ENCODE data around the gene OR5P2.
"Not testable (repeated sequence)": the region's sequence is repeated elsewhere in the genome, so short reads cannot be mapped to it uniquely, and the experiment has no call there.

Gene OR5P2, protein sequence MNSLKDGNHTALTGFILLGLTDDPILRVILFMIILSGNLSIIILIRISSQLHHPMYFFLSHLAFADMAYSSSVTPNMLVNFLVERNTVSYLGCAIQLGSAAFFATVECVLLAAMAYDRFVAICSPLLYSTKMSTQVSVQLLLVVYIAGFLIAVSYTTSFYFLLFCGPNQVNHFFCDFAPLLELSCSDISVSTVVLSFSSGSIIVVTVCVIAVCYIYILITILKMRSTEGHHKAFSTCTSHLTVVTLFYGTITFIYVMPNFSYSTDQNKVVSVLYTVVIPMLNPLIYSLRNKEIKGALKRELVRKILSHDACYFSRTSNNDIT

DNA sequence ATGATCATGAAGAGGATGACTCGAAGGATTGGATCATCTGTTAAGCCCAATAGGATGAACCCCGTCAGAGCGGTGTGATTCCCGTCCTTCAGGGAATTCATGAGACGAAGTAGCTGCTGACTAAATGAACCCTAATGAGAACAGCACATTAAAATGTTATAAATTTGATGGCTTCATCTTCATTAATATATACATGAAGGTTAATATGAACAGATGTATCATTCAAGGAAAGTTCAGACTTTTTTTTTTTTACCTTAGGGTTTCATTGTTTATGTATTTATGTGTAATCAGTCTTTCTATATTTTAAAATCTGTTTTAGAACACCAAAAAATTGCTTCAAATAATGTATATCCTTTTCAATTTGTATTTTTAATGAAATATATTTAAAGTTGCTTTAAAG, at the start of gene OR5P2:
Gene OR5P2, minus strand, starts transcription at position 101 of the 400 bp plus-strand sequence. Its CDS starts 0 bp downstream, at position 101.
- H3K4me3 Mint-ChIP-seq = no peak within 1 kb of the TSS
- DNase-seq (no peak), ATAC-seq (no peak)
- H3K9me3 Mint-ChIP-seq = peaks cover 0 to 12% of the 10 kb centered on the region in 2 donors
- H3K27ac Mint-ChIP-seq = no peak within 1 kb of the TSS
- H3K4me1 Mint-ChIP-seq = no peaks in the 10 kb centered on the region
- peaks cover 19% of the 10 kb centered on the region for H3K27me3 Mint-ChIP-seq

DNA sequence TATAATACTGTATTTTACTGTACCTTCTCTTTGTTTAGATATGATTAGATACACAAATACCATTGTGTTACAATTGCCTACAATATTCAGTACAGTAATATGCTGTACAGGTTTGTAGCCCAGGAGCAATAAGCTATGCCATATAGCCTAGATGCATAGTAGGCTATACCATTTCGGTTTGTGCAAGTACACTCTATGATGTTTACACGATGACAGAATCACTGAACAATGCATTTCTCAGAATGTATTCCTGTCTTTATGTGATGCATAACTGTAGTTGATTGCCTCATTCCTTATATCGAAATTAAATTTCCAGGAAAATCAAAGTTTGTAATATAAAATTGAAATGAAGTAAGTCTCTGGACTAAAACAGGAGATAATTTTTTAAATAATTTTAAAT, 49.3 kb upstream of the OR5P2 start:
- H3K27me3 Mint-ChIP-seq = no peaks in the 10 kb centered on the region
- ATAC-seq = no peak
- H3K4me3 Mint-ChIP-seq = no peak overlapping the region
- no peaks in the 10 kb centered on the region for H3K9me3 Mint-ChIP-seq
- H3K4me1 Mint-ChIP-seq = no peaks in the 10 kb centered on the region
- no peak overlapping the region for H3K27ac Mint-ChIP-seq
- no peak for DNase-seq

DNA sequence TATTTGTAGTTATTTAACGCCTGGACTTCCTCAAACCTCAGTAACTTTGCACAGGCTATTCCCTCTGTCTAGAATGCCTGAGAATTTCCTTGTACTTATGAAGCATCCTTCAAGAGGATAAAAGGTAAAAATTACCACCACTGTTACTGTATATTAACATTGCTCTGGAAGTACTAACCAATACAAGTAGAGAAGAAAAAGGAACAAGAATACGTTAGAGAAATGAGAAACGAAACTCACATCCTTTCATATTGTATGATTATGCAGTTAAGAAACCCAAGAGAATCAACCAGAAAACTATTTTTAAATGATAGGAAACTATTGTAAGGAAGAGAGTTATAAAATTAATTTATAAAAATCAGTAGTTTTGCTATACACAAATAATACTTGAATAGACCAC, 48.2 kb upstream of the OR5P2 start:
- no peak overlapping the region for H3K4me3 Mint-ChIP-seq
- H3K9me3 Mint-ChIP-seq = no peaks in the 10 kb centered on the region
- H3K27me3 Mint-ChIP-seq = no peaks in the 10 kb centered on the region
- DNase-seq = no peak
- ATAC-seq = no peak
- H3K27ac Mint-ChIP-seq = no peak overlapping the region
- no peaks in the 10 kb centered on the region for H3K4me1 Mint-ChIP-seq

DNA sequence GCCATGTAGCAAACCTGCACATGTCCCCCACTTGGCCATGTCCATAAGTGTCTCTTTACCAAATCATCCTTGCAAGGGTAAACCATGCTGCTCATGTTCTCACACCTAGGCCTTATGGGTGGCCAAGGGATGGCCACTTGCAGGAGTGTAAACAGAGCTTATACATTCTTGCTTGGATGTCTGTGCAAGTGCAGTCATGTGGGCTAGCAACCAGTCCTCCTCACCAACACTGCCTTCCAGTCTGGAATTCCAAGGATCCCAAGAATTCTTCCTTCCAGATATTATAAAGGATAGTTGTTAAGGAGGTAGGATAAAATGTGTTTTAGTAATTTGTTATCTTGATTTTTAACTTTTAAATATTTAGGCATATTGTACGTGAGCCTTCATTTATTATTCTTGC, 47.8 kb upstream of the OR5P2 start:
- H3K27ac Mint-ChIP-seq = no peak overlapping the region
- DNase-seq = no peak
- H3K4me3 Mint-ChIP-seq = no peak overlapping the region
- no peaks in the 10 kb centered on the region for H3K4me1 Mint-ChIP-seq
- no peak for ATAC-seq
- no peaks in the 10 kb centered on the region for H3K9me3 Mint-ChIP-seq
- no peaks in the 10 kb centered on the region for H3K27me3 Mint-ChIP-seq

DNA sequence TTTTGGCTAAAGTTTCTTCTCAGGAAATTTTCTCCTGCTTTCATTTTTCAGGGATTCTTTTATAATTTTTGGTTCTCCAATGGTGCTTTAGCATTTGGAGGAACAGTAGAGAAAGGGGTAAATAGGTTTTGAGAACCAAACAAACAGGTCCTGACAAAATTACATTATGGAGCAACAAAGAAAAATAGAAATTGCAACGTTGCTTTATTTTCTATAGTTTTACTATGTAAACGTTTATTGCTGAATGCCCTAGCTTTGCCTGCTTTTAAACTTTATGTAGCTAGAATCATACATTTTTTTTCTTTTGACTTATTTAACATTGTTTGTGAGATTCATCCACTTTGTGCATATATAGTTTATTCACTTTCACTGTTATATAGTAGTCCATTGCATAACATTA, 43.8 kb upstream of the OR5P2 start:
- H3K4me3 Mint-ChIP-seq = no peak overlapping the region
- no peak for ATAC-seq

DNA sequence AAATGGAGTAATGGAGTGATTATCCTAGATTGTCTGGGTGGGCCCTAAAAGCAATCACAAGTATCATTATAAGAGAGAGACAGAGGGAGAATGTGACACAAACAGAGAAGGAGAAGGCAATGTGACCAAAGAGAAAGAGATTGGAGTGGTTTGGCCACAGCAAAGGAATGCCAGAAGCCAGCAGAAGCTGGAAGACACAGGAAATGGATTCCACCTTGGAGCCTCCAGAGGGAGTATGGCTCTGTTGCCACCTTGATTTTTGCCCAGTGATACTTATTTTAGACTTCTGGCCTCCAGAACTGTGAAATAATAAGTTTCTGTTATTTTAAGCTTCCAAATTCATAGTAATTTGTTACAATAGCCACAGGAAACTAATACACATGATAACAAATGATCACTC, 36.8 kb upstream of the OR5P2 start:
- ATAC-seq = no peak
- H3K4me3 Mint-ChIP-seq = no peak overlapping the region
- no peaks in the 10 kb centered on the region for H3K4me1 Mint-ChIP-seq
- H3K27me3 Mint-ChIP-seq = peaks cover 36% of the 10 kb centered on the region
- H3K27ac Mint-ChIP-seq = no peak overlapping the region
- peaks cover 0 to 4% of the 10 kb centered on the region in 2 donors for H3K9me3 Mint-ChIP-seq
- no peak for DNase-seq

More for the DNA sequence above, 43.8 kb upstream of the OR5P2 start:
- no peak for DNase-seq
- no peaks in the 10 kb centered on the region for H3K4me1 Mint-ChIP-seq
- peaks cover 16% of the 10 kb centered on the region for H3K27me3 Mint-ChIP-seq
- H3K27ac Mint-ChIP-seq = no peak overlapping the region
- no peaks in the 10 kb centered on the region for H3K9me3 Mint-ChIP-seq

DNA sequence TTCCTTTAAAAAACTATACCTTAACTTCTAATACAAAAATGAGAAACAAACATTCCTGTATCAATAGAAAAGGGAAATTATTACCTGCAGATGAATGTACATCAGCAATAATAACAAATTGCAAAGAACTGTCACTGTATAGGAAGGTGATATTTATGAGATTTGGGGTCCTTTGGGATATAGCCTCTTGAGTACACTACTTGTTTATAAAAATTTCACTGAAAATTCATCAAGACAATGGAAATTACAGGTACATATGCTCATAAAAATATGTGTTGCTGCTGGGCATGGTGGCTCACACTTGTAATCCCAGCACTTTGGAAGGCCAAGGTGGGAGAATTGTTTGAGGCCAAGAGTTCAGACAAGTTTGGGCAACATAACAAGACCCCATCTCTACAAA, 34.0 kb upstream of the OR5P2 start, which contains the start of gene OR5P3:
Gene OR5P3, minus strand, starts transcription at position 101 of the 400 bp plus-strand sequence.
- Mint-ChIP-seq H3K9me3 (peaks cover 0 to 4% of the 10 kb centered on the region in 2 donors), H3K4me3 (no peak within 1 kb of the TSS), H3K27me3 (peaks cover 21% of the 10 kb centered on the region), H3K4me1 (no peaks in the 10 kb centered on the region), H3K27ac (no peak within 1 kb of the TSS)
- no peak for DNase-seq
- ATAC-seq = no peak

DNA sequence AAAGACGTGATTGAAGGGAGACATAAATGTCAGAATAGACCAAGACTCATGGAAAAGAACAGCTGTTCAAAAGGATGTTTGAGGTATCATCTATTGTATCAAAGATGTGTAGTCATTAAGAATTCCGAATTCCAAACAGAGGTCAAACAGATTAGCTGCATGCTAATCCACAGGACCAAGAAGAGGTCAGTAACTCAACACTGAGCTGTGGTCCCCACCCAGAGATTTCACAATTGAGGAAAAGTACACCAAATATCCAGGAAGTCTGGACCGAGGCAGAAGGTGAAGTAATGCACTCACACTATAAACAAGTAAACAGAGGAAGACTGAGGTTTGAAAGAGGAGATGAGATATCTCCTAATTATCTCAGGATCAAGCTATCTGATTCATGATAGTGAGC, 29.6 kb upstream of the OR5P2 start:
- peaks cover 0 to 4% of the 10 kb centered on the region in 2 donors for H3K9me3 Mint-ChIP-seq
- H3K4me3 Mint-ChIP-seq = no peak overlapping the region
- no peak overlapping the region for H3K27ac Mint-ChIP-seq
- ATAC-seq = no peak
- H3K4me1 Mint-ChIP-seq = no peaks in the 10 kb centered on the region
- no peak for DNase-seq
- H3K27me3 Mint-ChIP-seq = peaks cover 5% of the 10 kb centered on the region

DNA sequence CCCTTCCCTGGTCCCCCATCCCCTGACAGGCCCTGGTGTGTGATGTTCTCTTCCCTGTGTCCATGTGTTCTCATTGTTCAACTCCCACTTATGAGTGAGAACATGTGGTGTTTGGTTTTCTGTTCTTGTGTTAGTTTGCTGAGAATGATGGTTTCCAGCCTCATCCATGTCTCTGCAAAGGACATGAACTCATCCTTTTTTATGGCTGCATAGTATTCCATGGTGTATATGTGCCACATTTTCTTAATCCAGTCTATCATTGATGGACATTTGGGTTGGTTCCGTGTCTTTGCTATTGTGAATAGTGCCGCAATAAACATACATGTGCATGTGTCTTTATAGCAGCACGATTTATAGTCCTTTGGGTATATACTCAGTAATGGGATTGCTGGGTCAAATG, 23.7 kb upstream of the OR5P2 start:
- not testable (repeated sequence) for DNase-seq, H3K27me3 Mint-ChIP-seq, ATAC-seq, H3K4me3 Mint-ChIP-seq, H3K4me1 Mint-ChIP-seq, H3K27ac Mint-ChIP-seq
- H3K9me3 Mint-ChIP-seq = peaks cover 7 to 24% of the 10 kb centered on the region in 2 donors

DNA sequence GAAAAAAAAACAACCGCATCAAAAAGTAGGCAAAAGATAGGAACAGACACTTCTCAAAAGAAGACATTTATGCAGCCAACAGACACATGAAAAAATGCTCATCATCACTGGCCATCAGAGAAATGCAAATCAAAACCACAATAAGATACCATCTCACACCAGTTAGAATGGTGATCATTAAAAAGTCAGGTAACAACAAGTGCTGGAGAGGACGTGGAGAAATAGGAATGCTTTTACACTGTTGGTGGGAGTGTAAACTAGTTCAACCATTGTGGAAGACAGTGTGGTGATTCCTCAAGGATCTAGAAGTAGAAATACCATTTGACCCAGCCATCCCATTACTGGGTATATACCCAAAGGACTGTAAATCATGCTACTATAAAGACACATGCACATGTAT, 18.2 kb upstream of the OR5P2 start:
- H3K27ac Mint-ChIP-seq, H3K4me1 Mint-ChIP-seq, ATAC-seq, DNase-seq, H3K27me3 Mint-ChIP-seq, H3K4me3 Mint-ChIP-seq: not testable (repeated sequence)
- peaks cover 12 to 30% of the 10 kb centered on the region in 2 donors for H3K9me3 Mint-ChIP-seq

DNA sequence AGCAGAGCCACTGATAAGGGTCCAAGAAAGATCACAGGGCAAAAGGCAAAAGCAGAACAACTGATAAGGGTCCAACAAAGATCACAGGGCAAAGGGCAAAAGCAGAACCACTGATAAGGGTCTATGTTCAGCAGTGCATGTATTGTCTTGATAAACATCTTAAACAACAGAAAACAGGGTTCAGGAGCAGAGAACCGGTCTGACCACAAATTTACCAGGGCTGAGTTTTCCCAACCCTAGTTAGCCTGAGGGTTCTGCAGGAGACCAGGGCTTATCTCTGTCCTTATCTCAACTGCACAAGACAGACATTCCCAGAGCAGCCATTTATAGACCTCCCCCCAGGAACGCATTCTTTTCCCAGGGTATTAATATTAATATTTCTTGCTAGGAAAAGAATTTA, 13.6 kb upstream of the OR5P2 start:
- not testable (repeated sequence) for H3K4me3 Mint-ChIP-seq, H3K4me1 Mint-ChIP-seq, ATAC-seq, H3K27ac Mint-ChIP-seq, H3K27me3 Mint-ChIP-seq, DNase-seq
- H3K9me3 Mint-ChIP-seq = peaks cover 32 to 47% of the 10 kb centered on the region in 2 donors

DNA sequence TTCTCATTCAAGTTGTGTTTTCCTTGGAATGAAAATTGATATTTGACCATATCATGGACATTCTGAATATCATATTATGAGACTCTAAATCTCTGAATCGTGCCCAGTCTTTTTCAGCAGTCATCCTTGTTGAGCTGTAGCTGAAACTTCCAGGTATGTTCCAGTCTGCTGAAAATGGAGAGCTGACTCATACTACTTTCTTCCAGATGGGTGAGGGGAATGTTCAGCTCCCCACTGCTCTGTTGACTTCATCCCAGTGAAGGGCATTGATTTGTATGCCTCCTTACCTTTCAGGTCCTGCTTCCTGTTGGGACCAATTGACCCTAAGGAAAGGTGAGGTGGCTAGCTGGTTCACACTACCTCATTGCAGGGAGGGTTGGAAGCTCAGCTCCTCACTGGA, 3.5 kb downstream of the OR5P2 start:
- Mint-ChIP-seq H3K27me3 (peaks cover 9% of the 10 kb centered on the region), H3K4me3 (no peak overlapping the region), H3K27ac (no peak overlapping the region), H3K4me1 (no peaks in the 10 kb centered on the region), H3K9me3 (peaks cover 0 to 12% of the 10 kb centered on the region in 2 donors)
- ATAC-seq (no peak), DNase-seq (no peak)

DNA sequence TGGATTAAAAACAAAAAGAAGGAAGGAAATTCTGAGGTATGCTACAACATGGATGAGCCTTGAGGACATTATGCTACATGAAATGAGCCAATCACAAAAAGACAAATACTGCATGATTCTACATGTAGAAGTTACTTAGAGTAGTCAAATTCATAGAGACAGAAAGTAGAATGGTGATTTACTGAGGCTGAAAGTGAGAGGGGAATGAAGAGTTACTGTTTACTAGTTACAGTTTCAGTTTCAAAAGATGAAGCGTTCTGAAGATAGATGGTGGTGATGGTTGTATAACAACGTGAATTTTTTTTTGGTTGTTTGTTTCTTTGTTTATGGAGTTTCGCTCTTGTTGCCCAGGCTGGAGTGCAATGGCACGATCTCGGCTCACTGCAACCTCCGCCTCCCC, 9.5 kb downstream of the OR5P2 start:
- ATAC-seq = no peak
- no peaks in the 10 kb centered on the region for H3K4me1 Mint-ChIP-seq
- no peak for DNase-seq
- no peaks in the 10 kb centered on the region for H3K27me3 Mint-ChIP-seq
- H3K4me3 Mint-ChIP-seq = no peak overlapping the region
- H3K27ac Mint-ChIP-seq = no peak overlapping the region
- H3K9me3 Mint-ChIP-seq = peaks cover 0 to 11% of the 10 kb centered on the region in 2 donors

DNA sequence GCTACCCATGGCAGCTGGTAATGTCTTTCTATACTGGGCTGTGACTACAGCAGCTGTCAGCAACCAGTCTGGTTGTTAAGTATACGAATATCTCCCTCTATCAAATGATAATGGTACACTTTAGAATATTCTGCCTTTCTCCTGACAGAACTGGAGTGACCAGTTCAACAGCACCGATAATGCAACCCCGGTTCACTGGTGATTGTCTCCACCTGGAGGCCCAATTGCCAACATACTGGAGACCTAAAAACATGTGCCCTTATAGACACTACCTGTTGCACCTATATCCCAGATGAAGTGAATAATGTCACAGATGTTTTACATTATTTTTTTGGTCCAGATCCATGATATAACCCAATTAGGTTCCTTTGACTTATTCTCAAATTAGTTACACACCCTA, 21.1 kb downstream of the OR5P2 start:
- Mint-ChIP-seq H3K9me3 (no peaks in the 10 kb centered on the region), H3K4me1 (no peaks in the 10 kb centered on the region), H3K4me3 (no peak overlapping the region), H3K27me3 (peaks cover 15% of the 10 kb centered on the region), H3K27ac (no peak overlapping the region)
- DNase-seq (no peak), ATAC-seq (no peak)

DNA sequence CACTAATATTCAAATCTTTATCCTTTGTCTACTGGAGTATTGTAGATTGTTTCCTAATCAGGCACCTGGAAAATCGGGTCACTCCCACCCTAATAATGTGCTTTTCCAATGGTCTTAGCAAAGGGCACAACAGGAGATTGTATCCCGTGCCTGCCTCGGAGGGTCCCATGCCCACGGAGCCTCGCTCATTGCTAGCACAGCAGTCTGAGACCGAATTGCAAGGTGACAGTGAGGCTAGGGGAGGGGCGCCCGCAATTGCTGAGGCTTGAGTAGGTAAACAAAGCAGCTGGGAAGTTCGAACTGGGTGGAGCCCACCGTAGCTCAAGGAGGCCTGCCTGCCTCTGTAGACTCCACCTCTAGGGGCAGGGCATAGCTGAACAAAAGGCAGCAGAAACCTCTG, 32.4 kb downstream of the OR5P2 start:
- ATAC-seq, H3K4me3 Mint-ChIP-seq, H3K9me3 Mint-ChIP-seq, H3K27ac Mint-ChIP-seq, DNase-seq, H3K4me1 Mint-ChIP-seq: not testable (repeated sequence)
- peaks cover 17% of the 10 kb centered on the region for H3K27me3 Mint-ChIP-seq

DNA sequence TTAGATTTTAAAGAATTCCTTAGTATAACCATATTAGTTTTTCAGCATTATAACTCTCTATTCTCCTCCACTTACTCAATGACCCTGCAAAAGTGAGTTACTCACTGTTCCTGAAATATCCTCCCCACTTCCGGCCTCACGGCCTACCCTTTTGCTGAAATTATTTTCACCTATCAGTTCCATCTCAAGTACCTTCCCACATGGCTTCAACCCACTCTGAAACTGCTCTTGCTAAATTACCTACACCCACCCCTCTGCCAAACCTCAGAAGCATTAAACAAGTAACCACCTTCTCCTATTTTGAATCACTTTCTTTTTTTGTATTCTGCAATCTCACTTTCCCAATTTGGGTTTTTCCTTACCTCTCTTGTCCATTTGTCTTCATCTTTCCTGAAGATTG, 37.7 kb downstream of the OR5P2 start:
- Mint-ChIP-seq H3K4me3 (no peak overlapping the region), H3K27me3 (no peaks in the 10 kb centered on the region), H3K4me1 (no peaks in the 10 kb centered on the region), H3K27ac (peak overlapping the region in 1 of 2 donors; percentile 49), H3K9me3 (no peaks in the 10 kb centered on the region)
- ATAC-seq = no peak
- no peak for DNase-seq

DNA sequence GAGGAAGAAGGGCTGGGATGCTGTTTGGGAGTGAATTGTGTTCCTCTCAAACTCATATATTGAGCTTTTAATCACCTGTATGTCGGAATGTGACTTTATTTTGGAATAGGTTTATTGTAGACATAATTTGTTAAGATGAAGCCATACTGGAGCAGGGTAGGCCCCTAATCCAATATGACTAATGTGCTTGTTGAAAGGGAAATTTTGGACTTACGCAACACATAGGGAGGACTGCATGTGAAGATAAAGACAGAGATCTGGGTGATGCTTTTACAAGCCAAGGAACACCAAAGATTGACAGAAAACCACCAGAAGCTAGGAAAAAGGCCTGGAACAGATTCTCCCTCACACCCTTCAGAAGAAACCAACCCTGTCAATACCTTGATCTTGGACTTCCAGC, 47.3 kb downstream of the OR5P2 start:
- Mint-ChIP-seq H3K27me3 (peaks cover 8% of the 10 kb centered on the region), H3K9me3 (peaks cover 0 to 6% of the 10 kb centered on the region in 2 donors), H3K4me1 (peaks cover 4% of the 10 kb centered on the region), H3K27ac (no peak overlapping the region), H3K4me3 (no peak overlapping the region)
- no peak for DNase-seq
- no peak for ATAC-seq

All from stimulated activated naive CD8-positive, alpha-beta T cell treated with anti-CD3 and anti-CD28 coated beads, Interleukin-15, amount 100 ng/mL, for 72 hours (primary cell).